HG03039 (cell line): ENCODE data around the gene COL20A1.
"Not testable (repeated sequence)": the region's sequence is repeated elsewhere in the genome, so short reads cannot be mapped to it uniquely, and the experiment has no call there.

Experiments
- ATAC-seq: cut with Tn5 transposase; IDR thresholded peaks from one replicate; pipeline ENCODE4 v1.9.1; 2021; ENCODE audit warnings: mild to moderate bottlenecking, moderate library complexity; ENCODE audit not compliant: unreplicated experiment

The COL20A1 gene

GRCh38 chr20:63292904-63293303 is at the start of gene COL20A1:
Gene COL20A1, plus strand, starts transcription at chr20:63293186. Its CDS starts 1,922 bp downstream, at chr20:63295108.
- no peak for ATAC-seq

- ATAC-seq, result no peak
Observed at GRCh38 chr20:63243604-63244247, 49.3 kb upstream of the COL20A1 start.

- ATAC-seq, result no peak
Observed at GRCh38 chr20:63244468-63244867, 48.5 kb upstream of the COL20A1 start.

GRCh38 chr20:63246490-63247288 is 46.3 kb upstream of the COL20A1 start:
- ATAC-seq, result no peak

- no peak for ATAC-seq
Observed at GRCh38 chr20:63247671-63248228, 45.2 kb upstream of the COL20A1 start.

GRCh38 chr20:63248835-63249591 is 44.0 kb upstream of the COL20A1 start:
- ATAC-seq, result no peak

GRCh38 chr20:63249891-63250290 is 43.1 kb upstream of the COL20A1 start:
- no peak for ATAC-seq

- not testable (repeated sequence) for ATAC-seq
Observed at GRCh38 chr20:63251350-63251749, 41.6 kb upstream of the COL20A1 start.

GRCh38 chr20:63252284-63252711 is 40.7 kb upstream of the COL20A1 start:
- no peak for ATAC-seq

- no peak for ATAC-seq
Observed at GRCh38 chr20:63253065-63253437, 39.9 kb upstream of the COL20A1 start.

GRCh38 chr20:63253438-63254231 is 39.4 kb upstream of the COL20A1 start:
- ATAC-seq, result no peak

GRCh38 chr20:63254232-63254605 is 38.8 kb upstream of the COL20A1 start, which contains the start of gene NKAIN4:
Gene NKAIN4, minus strand, starts transcription at chr20:63254463. Its CDS starts 13 bp downstream, at chr20:63254450.
- ATAC-seq, result no peak

- ATAC-seq, result no peak
Observed at GRCh38 chr20:63254606-63255384, 38.2 kb upstream of the COL20A1 start.

- no peak for ATAC-seq
Observed at GRCh38 chr20:63255931-63256704, 36.9 kb upstream of the COL20A1 start.

GRCh38 chr20:63256954-63257353 is 36.0 kb upstream of the COL20A1 start:
- no peak for ATAC-seq

- no peak for ATAC-seq
Observed at GRCh38 chr20:63257629-63258028, 35.4 kb upstream of the COL20A1 start.

GRCh38 chr20:63258781-63259180 is 34.2 kb upstream of the COL20A1 start:
- ATAC-seq, result no peak

- ATAC-seq, result no peak
Observed at GRCh38 chr20:63259734-63260460, 33.1 kb upstream of the COL20A1 start.
